HG03139 (cell line): Measurements from ENCODE around the gene KLHL7.
"Not testable (repeated sequence)": the region's sequence is repeated elsewhere in the genome, so short reads cannot be mapped to it uniquely, and the experiment has no call there.

ENCODE experiments used
- ATAC-seq: cut with Tn5 transposase; IDR thresholded peaks from one replicate; pipeline ENCODE4 v1.9.1; 2021; ENCODE audit not compliant: unreplicated experiment

Gene KLHL7

GRCh38 chr7:23213755-23214154 is 108.2 kb downstream of the KLHL7 start:
- no peak for ATAC-seq

DNA sequence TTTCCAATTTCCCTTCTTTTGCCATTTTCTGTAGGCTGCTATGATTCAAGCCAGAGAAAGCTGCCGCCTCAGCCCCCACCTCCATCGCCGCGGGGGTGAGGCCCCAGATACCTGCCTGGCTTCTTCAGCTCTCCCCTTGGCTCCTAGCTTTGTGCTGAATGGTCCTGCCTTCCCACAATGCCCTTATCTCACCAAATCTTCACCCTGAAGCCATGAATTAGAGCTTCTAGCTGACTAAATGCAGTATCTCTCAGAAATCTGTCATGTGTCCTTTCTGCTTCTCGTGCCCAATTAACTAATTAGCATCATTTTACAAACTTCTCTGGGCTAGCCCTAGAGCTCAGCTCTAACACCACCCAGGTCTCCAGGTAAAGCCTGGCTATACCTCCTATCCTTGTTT is 108.8 kb downstream of the KLHL7 start:
- ATAC-seq, result no peak

GRCh38 chr7:23214938-23215337 is 109.4 kb downstream of the KLHL7 start:
- no peak for ATAC-seq

DNA sequence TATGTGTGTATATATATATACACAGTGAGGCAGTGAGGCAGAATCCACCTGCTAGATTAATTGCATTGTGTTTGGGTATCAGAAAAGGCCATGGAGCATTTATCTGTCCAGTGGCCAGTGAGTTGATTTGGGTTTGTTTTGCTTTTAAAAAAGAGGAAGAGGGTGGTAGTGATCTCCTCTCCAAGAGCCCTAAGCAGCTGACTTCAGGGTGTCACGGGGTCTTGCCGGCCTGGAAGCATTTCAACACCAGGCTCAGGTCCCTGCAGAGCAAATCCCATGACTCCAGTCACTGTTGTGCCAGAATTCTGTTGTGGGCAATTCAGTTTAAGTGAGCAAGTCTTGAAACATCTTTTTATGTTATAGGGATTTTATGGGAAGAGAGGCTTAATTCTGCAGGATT is 110.4 kb downstream of the KLHL7 start:
- no peak for ATAC-seq

DNA sequence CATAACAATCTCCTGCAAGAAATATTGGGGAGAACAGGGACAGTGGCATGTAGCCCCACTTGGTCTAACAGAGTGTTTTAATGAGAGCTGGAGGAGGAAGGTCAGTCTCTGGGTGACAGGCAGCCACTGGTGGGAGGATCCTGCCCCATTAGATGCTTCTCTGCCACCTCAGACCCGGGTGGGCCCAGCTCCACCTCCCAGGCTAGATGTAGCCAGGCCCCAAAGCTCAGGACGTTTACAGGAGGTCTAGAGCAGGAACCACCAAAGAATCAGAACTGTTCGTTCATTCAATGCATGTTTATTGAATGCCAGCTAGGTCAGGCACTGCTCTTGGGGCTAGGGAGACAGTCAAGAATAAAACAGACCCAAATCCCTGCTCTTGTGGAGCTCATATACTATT is 112.6 kb downstream of the KLHL7 start:
- ATAC-seq, result no peak

- ATAC-seq, result no peak
Measured at GRCh38 chr7:23220690-23221305, 115.2 kb downstream of the KLHL7 start.

- no peak for ATAC-seq
Measured at GRCh38 chr7:23222439-23223030, 117.0 kb downstream of the KLHL7 start.

DNA sequence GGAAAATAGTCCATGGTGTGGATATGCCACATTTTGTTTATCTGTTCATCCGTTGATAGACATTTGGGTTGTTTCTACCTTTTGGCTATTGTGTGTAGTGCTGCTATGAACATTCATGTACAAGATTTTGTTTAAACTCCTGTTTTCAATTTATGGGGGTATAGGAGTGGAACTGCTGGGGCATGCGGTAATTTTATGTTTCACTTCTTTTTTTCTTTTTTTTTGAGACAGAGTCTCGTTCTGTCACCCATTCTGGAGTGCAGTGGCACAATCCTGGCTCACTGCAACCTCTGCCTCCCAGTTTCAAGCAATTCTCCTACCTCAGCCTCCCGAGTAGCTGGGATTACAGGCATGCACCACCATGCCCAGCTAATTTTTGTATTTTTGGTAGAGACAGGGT is 118.8 kb downstream of the KLHL7 start:
- ATAC-seq, result not testable (repeated sequence)

DNA sequence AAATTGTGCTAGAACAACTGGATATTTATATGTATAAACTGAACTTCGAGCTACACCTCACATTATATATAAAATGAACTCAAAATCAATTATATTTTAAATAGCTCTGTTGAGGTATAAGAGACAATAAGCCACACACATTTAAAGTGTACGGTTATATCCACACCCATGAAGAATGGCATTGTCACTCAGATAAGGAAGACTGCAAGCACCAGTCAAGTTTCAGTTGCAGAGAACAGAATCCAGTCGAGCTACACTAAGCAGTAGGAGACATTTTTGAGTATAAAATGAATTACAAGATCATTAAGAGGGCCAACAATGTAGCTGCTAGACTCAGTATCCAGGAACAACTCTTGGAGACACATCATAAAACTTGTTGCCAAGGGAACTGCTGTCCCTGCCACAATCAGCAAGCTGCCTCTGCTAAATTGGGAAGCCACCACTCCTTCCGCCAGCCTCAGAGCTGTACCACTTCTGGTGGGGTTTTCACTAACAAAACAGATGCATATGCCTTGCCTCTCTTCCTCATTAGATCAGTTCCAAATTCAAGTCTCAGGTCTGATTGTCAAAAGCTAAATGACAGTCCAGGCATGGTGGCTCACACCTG is 121.4 kb downstream of the KLHL7 start:
- ATAC-seq, result no peak
